ENCODE measurements around the gene CCDC107. TPM values are rescaled to one million over a fixed set of nuclear protein-coding genes. Genes with fewer than 3 reads are reported as not detected.
"Not testable (repeated sequence)": the region's sequence is repeated elsewhere in the genome, so short reads cannot be mapped to it uniquely, and the experiment has no call there.

Gene CCDC107
- 13.5 TPM for total RNA-seq (ENCODE audit: unreplicated experiment)
- long read RNA-seq, partial matches to known transcripts, result 0 of 2 reads
- long read RNA-seq, other reads (novel, unspliced or antisense), result 0 of 2 reads

GRCh38 chr9:35658137-35658967, at the start of gene CCDC107:
Gene CCDC107 (plus strand): TSS chr9:35658292. CDS start chr9:35658380, 88 bp downstream.
- peak within 1 kb of the TSS; percentile 91 for H3K4me3 Mint-ChIP-seq (ENCODE audit: unreplicated experiment)
- peaks cover 35% of the 10 kb centered on the region for H3K4me1 Mint-ChIP-seq (ENCODE audit: unreplicated experiment)
- DNase-seq (ENCODE audit: low spot score), result peak; percentile 88
- peak; percentile 76 for TF ChIP-seq CTCF (IDR thresholded peaks at IDR 0.05; ENCODE audit: unreplicated experiment)
- H3K9me3 Mint-ChIP-seq (ENCODE audit: unreplicated experiment), result peaks cover 4% of the 10 kb centered on the region
- H3K36me3 Mint-ChIP-seq (ENCODE audit: low read depth, unreplicated experiment), result peaks cover 18% of the 10 kb centered on the region
- H3K27me3 Mint-ChIP-seq (ENCODE audit: unreplicated experiment), result peaks cover 31% of the 10 kb centered on the region
- peak within 1 kb of the TSS; percentile 99 for H3K27ac Mint-ChIP-seq (ENCODE audit: unreplicated experiment)

GRCh38 chr9:35609001-35609819, 48.9 kb upstream of the CCDC107 start:
- no peak for DNase-seq (ENCODE audit: low spot score)
- Mint-ChIP-seq H3K36me3 (ENCODE audit: low read depth, unreplicated experiment) (peaks cover 9% of the 10 kb centered on the region), H3K27ac (ENCODE audit: unreplicated experiment) (no peak overlapping the region), H3K27me3 (ENCODE audit: unreplicated experiment) (peaks cover 3% of the 10 kb centered on the region), H3K4me3 (ENCODE audit: unreplicated experiment) (no peak overlapping the region), H3K9me3 (ENCODE audit: unreplicated experiment) (no peaks in the 10 kb centered on the region), H3K4me1 (ENCODE audit: unreplicated experiment) (peaks cover 5% of the 10 kb centered on the region)
- no peak for TF ChIP-seq CTCF (IDR thresholded peaks at IDR 0.05; ENCODE audit: unreplicated experiment)

GRCh38 chr9:35609820-35610163, 48.3 kb upstream of the CCDC107 start:
- no peak for TF ChIP-seq CTCF (IDR thresholded peaks at IDR 0.05; ENCODE audit: unreplicated experiment)
- Mint-ChIP-seq H3K27ac (ENCODE audit: unreplicated experiment) (no peak overlapping the region), H3K36me3 (ENCODE audit: low read depth, unreplicated experiment) (peaks cover 9% of the 10 kb centered on the region), H3K4me1 (ENCODE audit: unreplicated experiment) (peaks cover 5% of the 10 kb centered on the region), H3K4me3 (ENCODE audit: unreplicated experiment) (no peak overlapping the region), H3K9me3 (ENCODE audit: unreplicated experiment) (no peaks in the 10 kb centered on the region), H3K27me3 (ENCODE audit: unreplicated experiment) (peaks cover 2% of the 10 kb centered on the region)
- DNase-seq (ENCODE audit: low spot score), result no peak

GRCh38 chr9:35611230-35611797, 46.8 kb upstream of the CCDC107 start:
- H3K27ac Mint-ChIP-seq (ENCODE audit: unreplicated experiment), result no peak overlapping the region
- H3K4me3 Mint-ChIP-seq (ENCODE audit: unreplicated experiment), result no peak overlapping the region
- DNase-seq (ENCODE audit: low spot score), result peak; percentile 40
- peaks cover 7% of the 10 kb centered on the region for H3K27me3 Mint-ChIP-seq (ENCODE audit: unreplicated experiment)
- peaks cover 6% of the 10 kb centered on the region for H3K4me1 Mint-ChIP-seq (ENCODE audit: unreplicated experiment)
- no peaks in the 10 kb centered on the region for H3K9me3 Mint-ChIP-seq (ENCODE audit: unreplicated experiment)
- peaks cover 9% of the 10 kb centered on the region for H3K36me3 Mint-ChIP-seq (ENCODE audit: low read depth, unreplicated experiment)
- TF ChIP-seq CTCF (IDR thresholded peaks at IDR 0.05; ENCODE audit: unreplicated experiment), result peak; percentile 53

GRCh38 chr9:35612066-35612465, 46.0 kb upstream of the CCDC107 start:
- not testable (repeated sequence) for H3K27me3 Mint-ChIP-seq (ENCODE audit: unreplicated experiment); H3K36me3 Mint-ChIP-seq (ENCODE audit: low read depth, unreplicated experiment); DNase-seq (ENCODE audit: low spot score); H3K4me1 Mint-ChIP-seq (ENCODE audit: unreplicated experiment); H3K9me3 Mint-ChIP-seq (ENCODE audit: unreplicated experiment); H3K4me3 Mint-ChIP-seq (ENCODE audit: unreplicated experiment); H3K27ac Mint-ChIP-seq (ENCODE audit: unreplicated experiment)

Data from endothelial cell (in vitro differentiated cells).